Ascending aorta (tissue), 2 donors: ENCODE data around the gene ZNF576. TPM values are rescaled to one million over a fixed set of nuclear protein-coding genes. Genes with fewer than 3 reads are reported as not detected.
"Not testable (repeated sequence)": the region's sequence is repeated elsewhere in the genome, so short reads cannot be mapped to it uniquely, and the experiment has no call there.

ENCODE experiments used
- DNase-seq, 2 donors: peaks; one replicate each; pipeline ENCODE4 v3.0.0-alpha.2; 2019; ENCODE audit warnings: low spot score in 2 of 2
- H3K27ac ChIP-seq, 2 donors: fragments of 200-600 bp; sonication (generic); one replicate each; pipeline ENCODE4 v1.5.1; 2016 to 2017; ENCODE audit warnings: mild to moderate bottlenecking in 1 of 2
- H3K27me3 ChIP-seq: fragments of 200-600 bp; sonication (generic); one replicate; pipeline ENCODE4 v1.5.1; 2017
- H3K36me3 ChIP-seq, 2 donors: fragments of 200-600 bp; sonication (generic); one replicate each; pipeline ENCODE4 v1.5.1; 2016
- H3K4me1 ChIP-seq, 2 donors: fragments of 200-600 bp; sonication (generic); one replicate each; pipeline ENCODE4 v1.5.1; 2016 to 2017; ENCODE audit warnings: mild to moderate bottlenecking in 1 of 2
- H3K4me3 ChIP-seq, 2 donors: fragments of 200-600 bp; sonication (generic); one replicate each; pipeline ENCODE4 v1.5.1; 2016 to 2017; ENCODE audit warnings: mild to moderate bottlenecking in 1 of 2
- H3K9me3 ChIP-seq, 2 donors: fragments of 200-600 bp; sonication (generic); one replicate each; pipeline ENCODE4 v1.5.1; 2016
- CTCF ChIP-seq, 3 experiments: fragments of 200-600 bp in 2 of 3; fragments of 450-650 bp in 1 of 3; sonication (generic) in 2 of 3; IDR thresholded peaks; one replicate each; pipeline ENCODE4 v1.5.1; 2016 to 2019; ENCODE audit warnings: antibody characterized with exemption in 3 of 3, mild to moderate bottlenecking in 1 of 3, moderate library complexity in 1 of 3
- intact Hi-C: fragments of 100-400 bp; cut with DNase I; formaldehyde crosslinking; loops from one replicate; pipeline ENCODE4 v1.15.1; 2023
- total RNA-seq: library from RNA; depleted of rRNA; stranded (reverse); fragments of >200 nt; gene quantifications from one replicate; pipeline ENCODE4 v1.1.0, GENCODE V29; 2016

The ZNF576 gene
- total RNA-seq, 1 donor from 2014 or later, result 3.1 TPM

GRCh38 chr19:43586346-43586745, 10.0 kb upstream of the ZNF576 start:
- TF ChIP-seq CTCF (IDR thresholded peaks at IDR 0.05), result no peak
- peaks cover 2 to 3% of the 10 kb centered on the region in 2 donors for H3K4me1 ChIP-seq
- no peak overlapping the region for H3K4me3 ChIP-seq
- H3K9me3 ChIP-seq, result no peaks in the 10 kb centered on the region
- H3K36me3 ChIP-seq, result peaks cover 6 to 14% of the 10 kb centered on the region in 2 donors
- no peak for DNase-seq
- H3K27me3 ChIP-seq, result no peaks in the 10 kb centered on the region
- intact Hi-C loops, result no loop called here
- no peak overlapping the region for H3K27ac ChIP-seq

- H3K27ac ChIP-seq, DNase-seq, H3K4me3 ChIP-seq, intact Hi-C loops, H3K9me3 ChIP-seq, H3K27me3 ChIP-seq, H3K4me1 ChIP-seq: not testable (repeated sequence)
- peaks cover 10 to 21% of the 10 kb centered on the region in 2 donors for H3K36me3 ChIP-seq
Measured at GRCh38 chr19:43587029-43587428, 9.4 kb upstream of the ZNF576 start.

GRCh38 chr19:43589277-43589676, 7.1 kb upstream of the ZNF576 start:
- no peak for DNase-seq
- no peak for TF ChIP-seq CTCF (IDR thresholded peaks at IDR 0.05)
- peaks cover 28 to 38% of the 10 kb centered on the region in 2 donors for H3K36me3 ChIP-seq
- no peak overlapping the region for H3K4me3 ChIP-seq
- H3K27ac ChIP-seq, result no peak overlapping the region
- no peaks in the 10 kb centered on the region for H3K27me3 ChIP-seq
- intact Hi-C loops, result no loop called here
- peaks cover 3 to 5% of the 10 kb centered on the region in 2 donors for H3K4me1 ChIP-seq
- no peaks in the 10 kb centered on the region for H3K9me3 ChIP-seq

- Histone ChIP-seq H3K27me3 (no peaks in the 10 kb centered on the region), H3K27ac (no peak overlapping the region), H3K36me3 (peaks cover 29 to 38% of the 10 kb centered on the region in 2 donors), H3K9me3 (no peaks in the 10 kb centered on the region), H3K4me3 (no peak overlapping the region), H3K4me1 (peaks cover 7 to 9% of the 10 kb centered on the region in 2 donors)
- TF ChIP-seq CTCF (IDR thresholded peaks at IDR 0.05), result no peak
- intact Hi-C loops, result loop anchor here (10.0 kb wide), 1 partner anchor 1635 kb away; the partner anchor contains the start of gene RABAC1
- no peak for DNase-seq
Measured at GRCh38 chr19:43589678-43590077, 6.7 kb upstream of the ZNF576 start.

- TF ChIP-seq CTCF (IDR thresholded peaks at IDR 0.05), result no peak
- DNase-seq, result no peak
- H3K36me3 ChIP-seq, result peaks cover 29 to 38% of the 10 kb centered on the region in 2 donors
- intact Hi-C loops, result loop anchor here (10.0 kb wide), 1 partner anchor 1637 kb away; the partner anchor contains the start of gene RABAC1
- H3K27me3 ChIP-seq, result no peaks in the 10 kb centered on the region
- peaks cover 14 to 18% of the 10 kb centered on the region in 2 donors for H3K4me1 ChIP-seq
- H3K27ac ChIP-seq, result no peak overlapping the region
- no peak overlapping the region for H3K4me3 ChIP-seq
- no peaks in the 10 kb centered on the region for H3K9me3 ChIP-seq
Measured at GRCh38 chr19:43591904-43592772, 4.3 kb upstream of the ZNF576 start.

GRCh38 chr19:43592800-43593350, 3.5 kb upstream of the ZNF576 start:
- H3K27me3 ChIP-seq, result no peaks in the 10 kb centered on the region
- H3K27ac ChIP-seq, result no peak overlapping the region
- intact Hi-C loops, result loop anchor here (10.0 kb wide), 1 partner anchor 1638 kb away; the partner anchor contains the start of gene RABAC1
- peaks cover 29 to 38% of the 10 kb centered on the region in 2 donors for H3K36me3 ChIP-seq
- TF ChIP-seq CTCF (IDR thresholded peaks at IDR 0.05), result no peak
- H3K9me3 ChIP-seq, result no peaks in the 10 kb centered on the region
- DNase-seq, result no peak
- H3K4me1 ChIP-seq, result peaks cover 21 to 22% of the 10 kb centered on the region in 2 donors
- no peak overlapping the region for H3K4me3 ChIP-seq
